MM.1S (cell line): Measurements from ENCODE around the gene HTR1E.

Experiments
- DNase-seq: peaks from one replicate; pipeline ENCODE4 v3.0.0-alpha.2; 2015
- H2AFZ ChIP-seq: fragments of 300-600 bp; sonication (generic); 2 replicates; pipeline ENCODE4 v1.6.0; 2016; ENCODE audit warnings: antibody characterized with exemption, low read length
- H3F3A ChIP-seq: fragments of 300-600 bp; sonication (generic); 2 replicates; pipeline ENCODE4 v1.6.1; 2016; ENCODE audit warnings: mild to moderate bottlenecking, antibody characterized with exemption, low read length, moderate library complexity, mixed read lengths; ENCODE audit not compliant: insufficient read depth
- H3K27ac ChIP-seq: fragments of 300-600 bp; sonication (generic); 2 replicates; pipeline ENCODE4 v1.5.1; 2016; ENCODE audit warnings: mild to moderate bottlenecking, low read length
- H3K27me3 ChIP-seq: fragments of 300-600 bp; sonication (generic); replicated peaks from 2 replicates; pipeline ENCODE4 v1.6.0; 2016; ENCODE audit warnings: low read length; ENCODE audit not compliant: insufficient read depth
- H3K36me3 ChIP-seq: fragments of 300-600 bp; sonication (generic); replicated peaks from 2 replicates; pipeline ENCODE4 v1.6.1; 2016; ENCODE audit warnings: mild to moderate bottlenecking, low read length, mixed read lengths; ENCODE audit not compliant: insufficient read depth
- H3K4me1 ChIP-seq: fragments of 300-600 bp; sonication (generic); 2 replicates; pipeline ENCODE4 v1.6.1; 2016; ENCODE audit warnings: low read length, mixed read lengths
- H3K4me2 ChIP-seq: fragments of 300-600 bp; sonication (generic); 2 replicates; pipeline ENCODE4 v1.6.0; 2016; ENCODE audit warnings: low read depth, low read length
- H3K4me3 ChIP-seq: fragments of 300-600 bp; sonication (generic); 2 replicates; pipeline ENCODE4 v1.5.1; 2016; ENCODE audit warnings: low read length, mixed read lengths
- H3K79me2 ChIP-seq: fragments of 300-600 bp; sonication (generic); 2 replicates; pipeline ENCODE4 v1.6.1; 2016; ENCODE audit warnings: mixed run types, low read length, mixed read lengths
- H3K9ac ChIP-seq: fragments of 300-600 bp; sonication (generic); 2 replicates; pipeline ENCODE4 v1.6.1; 2016; ENCODE audit warnings: low read length, mixed read lengths
- H3K9me2 ChIP-seq: fragments of 300-600 bp; sonication (generic); replicated peaks from 2 replicates; pipeline ENCODE4 v1.6.1; 2016; ENCODE audit warnings: mild to moderate bottlenecking, low read length, mixed read lengths; ENCODE audit not compliant: insufficient read depth
- H3K9me3 ChIP-seq: fragments of 300-600 bp; sonication (generic); replicated peaks from 2 replicates; pipeline ENCODE4 v1.6.1; 2016; ENCODE audit warnings: mild to moderate bottlenecking, low read length, mixed read lengths; ENCODE audit not compliant: insufficient read depth
- H4K20me1 ChIP-seq: fragments of 300-600 bp; sonication (generic); 2 replicates; pipeline ENCODE4 v1.6.1; 2016; ENCODE audit warnings: mild to moderate bottlenecking, low read length, moderate library complexity, mixed read lengths; ENCODE audit not compliant: insufficient read depth
- EZH2 ChIP-seq: fragments of 300-600 bp; sonication (generic); optimal IDR thresholded peaks from 2 replicates; pipeline ENCODE3; 2017; ENCODE audit warnings: low read depth, mild to moderate bottlenecking, antibody characterized with exemption, low read length, mixed read lengths
- EZH2phosphoT487 ChIP-seq: fragments of 300-600 bp; sonication (generic); IDR thresholded peaks from 2 replicates; pipeline ENCODE4 v1.6.1; 2018; ENCODE audit warnings: antibody characterized with exemption, low read length
- TF ChIP-seq, protein P1 (sequence below): fragments of 300-600 bp; sonication (generic); IDR thresholded peaks from 2 replicates; pipeline ENCODE4 v1.5.1; 2016; ENCODE audit warnings: antibody characterized with exemption, low read length, mixed read lengths

HTR1E gene

DNA sequence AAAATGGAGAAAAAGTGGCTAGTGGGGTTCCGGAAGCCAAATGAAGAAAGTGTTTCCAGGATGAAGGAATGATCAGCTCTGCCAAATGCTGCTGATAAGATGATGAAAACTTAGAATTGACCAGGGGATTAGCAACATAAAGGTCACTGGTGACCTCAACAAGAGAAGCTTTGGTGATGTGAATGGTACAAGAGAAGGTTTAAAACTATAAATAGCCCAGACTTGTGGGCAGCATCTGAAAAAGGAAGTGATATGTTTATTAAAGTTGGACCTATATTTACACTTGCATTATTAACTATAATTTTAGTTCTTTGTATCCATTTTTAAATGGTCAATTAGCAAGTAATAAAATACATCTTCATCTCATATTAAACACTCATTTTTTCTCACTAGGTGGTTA, 112.5 kb downstream of the HTR1E start:
- peak overlapping the region; percentile 53 for H3K4me2 ChIP-seq

DNA sequence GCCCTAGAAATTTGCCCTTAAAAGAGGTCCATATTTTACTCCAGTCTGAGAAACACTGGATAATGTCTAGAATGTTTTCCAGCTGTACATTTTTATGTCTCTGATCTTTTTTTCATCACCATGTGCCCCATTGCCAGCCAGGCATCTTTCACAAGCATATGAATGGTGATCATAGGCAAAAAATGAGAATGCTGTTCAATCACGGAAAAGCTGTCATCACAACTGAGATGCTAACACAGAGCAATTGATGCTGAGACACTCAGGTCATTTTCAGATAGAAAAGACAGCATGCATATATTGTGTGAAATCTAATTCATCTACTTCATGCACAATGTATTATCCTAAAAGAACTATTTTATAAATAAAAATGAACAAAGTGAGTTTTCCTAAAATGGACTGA, 116.0 kb downstream of the HTR1E start:
- H3K4me1 ChIP-seq: peaks cover 58% of the 10 kb centered on the region
- peak overlapping the region; percentile 41 for H2AFZ ChIP-seq
- H3K9me2 ChIP-seq: no peaks in the 10 kb centered on the region
- TF ChIP-seq EZH2phosphoT487 (no peak), EZH2 (no peak)
- TF ChIP-seq, protein P1, sequence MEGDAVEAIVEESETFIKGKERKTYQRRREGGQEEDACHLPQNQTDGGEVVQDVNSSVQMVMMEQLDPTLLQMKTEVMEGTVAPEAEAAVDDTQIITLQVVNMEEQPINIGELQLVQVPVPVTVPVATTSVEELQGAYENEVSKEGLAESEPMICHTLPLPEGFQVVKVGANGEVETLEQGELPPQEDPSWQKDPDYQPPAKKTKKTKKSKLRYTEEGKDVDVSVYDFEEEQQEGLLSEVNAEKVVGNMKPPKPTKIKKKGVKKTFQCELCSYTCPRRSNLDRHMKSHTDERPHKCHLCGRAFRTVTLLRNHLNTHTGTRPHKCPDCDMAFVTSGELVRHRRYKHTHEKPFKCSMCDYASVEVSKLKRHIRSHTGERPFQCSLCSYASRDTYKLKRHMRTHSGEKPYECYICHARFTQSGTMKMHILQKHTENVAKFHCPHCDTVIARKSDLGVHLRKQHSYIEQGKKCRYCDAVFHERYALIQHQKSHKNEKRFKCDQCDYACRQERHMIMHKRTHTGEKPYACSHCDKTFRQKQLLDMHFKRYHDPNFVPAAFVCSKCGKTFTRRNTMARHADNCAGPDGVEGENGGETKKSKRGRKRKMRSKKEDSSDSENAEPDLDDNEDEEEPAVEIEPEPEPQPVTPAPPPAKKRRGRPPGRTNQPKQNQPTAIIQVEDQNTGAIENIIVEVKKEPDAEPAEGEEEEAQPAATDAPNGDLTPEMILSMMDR: no peak
- H3K27ac ChIP-seq: peak overlapping the region; percentile 70; the same call in 1 of the 2 replicates
- H3K4me2 ChIP-seq: peak overlapping the region; percentile 56
- DNase-seq: no peak
- H3K4me3 ChIP-seq: peak overlapping the region; percentile 33; the same call in 1 of the 2 replicates
- peak overlapping the region; percentile 45; the same call in 1 of the 2 replicates for H3K9ac ChIP-seq
- H3K79me2 ChIP-seq: no peaks in the 10 kb centered on the region
- H3K36me3 ChIP-seq: no peaks in the 10 kb centered on the region
- H3K27me3 ChIP-seq: no peaks in the 10 kb centered on the region
- H3F3A ChIP-seq: peaks cover 30% of the 10 kb centered on the region
- no peaks in the 10 kb centered on the region for H3K9me3 ChIP-seq
- H4K20me1 ChIP-seq: no peaks in the 10 kb centered on the region

More for the DNA sequence above, 112.5 kb downstream of the HTR1E start:
- no peaks in the 10 kb centered on the region for H3K79me2 ChIP-seq
- peaks cover 81% of the 10 kb centered on the region for H3K4me1 ChIP-seq
- peaks cover 51% of the 10 kb centered on the region for H3F3A ChIP-seq
- no peaks in the 10 kb centered on the region for H3K36me3 ChIP-seq
- DNase-seq: peak; percentile 36
- no peaks in the 10 kb centered on the region for H4K20me1 ChIP-seq
- no peaks in the 10 kb centered on the region for H3K27me3 ChIP-seq
- no peak overlapping the region for H2AFZ ChIP-seq
- no peak for TF ChIP-seq EZH2
- TF ChIP-seq, protein P1: no peak
- TF ChIP-seq EZH2phosphoT487: no peak
- H3K9ac ChIP-seq: no peak overlapping the region
- no peak overlapping the region for H3K4me3 ChIP-seq
- H3K27ac ChIP-seq: peak overlapping the region; percentile 52; the same call in 1 of the 2 replicates
- no peaks in the 10 kb centered on the region for H3K9me2 ChIP-seq
- no peaks in the 10 kb centered on the region for H3K9me3 ChIP-seq

DNA sequence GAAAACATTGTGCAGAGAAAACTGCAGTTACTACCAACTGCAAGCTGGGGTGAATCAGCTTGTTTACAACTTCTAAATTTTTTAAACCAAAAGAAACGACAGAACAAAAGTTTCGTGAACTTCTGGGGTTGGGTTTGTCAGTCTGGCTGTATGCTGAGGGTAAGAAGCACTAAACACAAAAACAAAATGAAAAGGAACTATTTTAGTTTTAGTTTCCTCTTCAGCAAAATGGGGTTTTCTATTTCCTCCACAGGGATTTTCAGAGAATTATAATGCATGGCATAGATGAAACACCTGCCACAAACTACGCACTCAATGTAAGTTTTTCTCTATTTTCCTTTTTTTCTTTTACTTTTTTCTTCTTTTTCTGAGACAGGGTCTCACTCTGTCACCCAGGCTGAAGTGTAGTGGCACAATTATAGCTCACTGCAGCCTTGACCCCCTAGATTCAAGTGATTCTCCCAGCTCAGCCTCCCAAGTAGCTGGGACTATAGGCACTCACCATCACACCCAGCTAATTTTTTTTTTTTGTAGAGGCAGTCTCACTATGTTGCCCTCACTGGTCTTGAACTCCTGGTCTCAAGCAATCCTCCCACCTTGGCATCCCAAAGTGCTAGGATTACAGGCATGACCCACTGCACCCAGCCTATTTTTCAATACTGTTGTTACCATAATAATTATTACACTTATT, 117.0 kb downstream of the HTR1E start:
- no peaks in the 10 kb centered on the region for H3K9me3 ChIP-seq
- no peaks in the 10 kb centered on the region for H4K20me1 ChIP-seq
- no peaks in the 10 kb centered on the region for H3K9me2 ChIP-seq
- no peaks in the 10 kb centered on the region for H3K36me3 ChIP-seq
- peak overlapping the region; percentile 33 for H3K4me3 ChIP-seq
- peak; percentile 58 for DNase-seq
- H3F3A ChIP-seq: peaks cover 30% of the 10 kb centered on the region
- peak overlapping the region; percentile 70; the same call in 1 of the 2 replicates for H3K27ac ChIP-seq
- no peaks in the 10 kb centered on the region for H3K27me3 ChIP-seq
- H3K79me2 ChIP-seq: no peaks in the 10 kb centered on the region
- peaks cover 49% of the 10 kb centered on the region for H3K4me1 ChIP-seq
- H3K4me2 ChIP-seq: peak overlapping the region; percentile 56
- H2AFZ ChIP-seq: peak overlapping the region; percentile 41
- TF ChIP-seq EZH2: no peak
- TF ChIP-seq, protein P1: no peak
- no peak for TF ChIP-seq EZH2phosphoT487
- peak overlapping the region; percentile 45; the same call in 1 of the 2 replicates for H3K9ac ChIP-seq
